GM10266 (cell line): ENCODE results near the gene TRIP10.
"Not testable (repeated sequence)": the region's sequence is repeated elsewhere in the genome, so short reads cannot be mapped to it uniquely, and the experiment has no call there.

Source experiments
- DNase-seq: peaks from one replicate; pipeline ENCODE4 v3.0.0; 2012; ENCODE audit errors: extremely low spot score
- CTCF ChIP-seq: IDR thresholded peaks from 2 replicates; pipeline ENCODE4 v1.5.1; 2012; ENCODE audit warnings: mild to moderate bottlenecking, low read depth; ENCODE audit not compliant: control insufficient read depth, insufficient read depth; ENCODE audit errors: missing control alignments

Gene TRIP10

GRCh38 chr19:6774821-6775707 lies 35.6 kb downstream of the TRIP10 start:
- DNase-seq, result no peak

GRCh38 chr19:6776045-6776444 lies 36.6 kb downstream of the TRIP10 start:
- DNase-seq, result not testable (repeated sequence)

More at GRCh38 chr19:6774821-6775707, 35.6 kb downstream of the TRIP10 start:
- TF ChIP-seq CTCF, result no peak

- TF ChIP-seq CTCF, result no peak
- no peak for DNase-seq
Observed at GRCh38 chr19:6776999-6777398, 37.5 kb downstream of the TRIP10 start.

- DNase-seq, result no peak
- no peak for TF ChIP-seq CTCF
Observed at GRCh38 chr19:6777434-6777833, 38.0 kb downstream of the TRIP10 start.

GRCh38 chr19:6778386-6778785 lies 38.9 kb downstream of the TRIP10 start:
- no peak for TF ChIP-seq CTCF
- no peak for DNase-seq

GRCh38 chr19:6779206-6779605 lies 39.7 kb downstream of the TRIP10 start:
- DNase-seq, result no peak
- TF ChIP-seq CTCF, result no peak

GRCh38 chr19:6787393-6787792 lies 47.9 kb downstream of the TRIP10 start:
- no peak for DNase-seq
- no peak for TF ChIP-seq CTCF

- no peak for DNase-seq
Observed at GRCh38 chr19:6788896-6789295, 49.4 kb downstream of the TRIP10 start.

More at GRCh38 chr19:6788896-6789295, 49.4 kb downstream of the TRIP10 start:
- TF ChIP-seq CTCF, result no peak
